ENCODE results near the gene PIGM.

The PIGM gene

GRCh38 chr1:159989581-159989980, 42.2 kb downstream of the PIGM start:
- Histone ChIP-seq H3K79me2 (ENCODE audit: insufficient read depth, low read length) (no peaks in the 10 kb centered on the region), H4K20me1 (ENCODE audit: low read depth, low read length) (no peaks in the 10 kb centered on the region), H3K9me3 (ENCODE audit: insufficient read depth, low read length) (no peaks in the 10 kb centered on the region), H3K9ac (ENCODE audit: low read length) (no peak overlapping the region), H3K9me2 (replicated peaks; ENCODE audit: insufficient read depth, low read length) (no peaks in the 10 kb centered on the region), H3F3A (ENCODE audit: insufficient read depth) (no peaks in the 10 kb centered on the region), H2AFZ (ENCODE audit: low read depth, low read length, severe bottlenecking) (no peak overlapping the region), H3K27me3 (ENCODE audit: low read length) (no peaks in the 10 kb centered on the region), H3K36me3 (ENCODE audit: low read length) (no peaks in the 10 kb centered on the region), H3K4me3 (ENCODE audit: insufficient read depth, low read length, poor library complexity, severe bottlenecking) (no peak overlapping the region), H3K4me2 (ENCODE audit: low read depth, low read length, poor library complexity, severe bottlenecking) (no peak overlapping the region), H3K27ac (ENCODE audit: low read depth, low read length) (no peak overlapping the region)
- no peak for TF ChIP-seq EZH2phosphoT487 (conservative IDR thresholded peaks at IDR 0.05; ENCODE audit: low read length)
- TF ChIP-seq, protein P1, sequence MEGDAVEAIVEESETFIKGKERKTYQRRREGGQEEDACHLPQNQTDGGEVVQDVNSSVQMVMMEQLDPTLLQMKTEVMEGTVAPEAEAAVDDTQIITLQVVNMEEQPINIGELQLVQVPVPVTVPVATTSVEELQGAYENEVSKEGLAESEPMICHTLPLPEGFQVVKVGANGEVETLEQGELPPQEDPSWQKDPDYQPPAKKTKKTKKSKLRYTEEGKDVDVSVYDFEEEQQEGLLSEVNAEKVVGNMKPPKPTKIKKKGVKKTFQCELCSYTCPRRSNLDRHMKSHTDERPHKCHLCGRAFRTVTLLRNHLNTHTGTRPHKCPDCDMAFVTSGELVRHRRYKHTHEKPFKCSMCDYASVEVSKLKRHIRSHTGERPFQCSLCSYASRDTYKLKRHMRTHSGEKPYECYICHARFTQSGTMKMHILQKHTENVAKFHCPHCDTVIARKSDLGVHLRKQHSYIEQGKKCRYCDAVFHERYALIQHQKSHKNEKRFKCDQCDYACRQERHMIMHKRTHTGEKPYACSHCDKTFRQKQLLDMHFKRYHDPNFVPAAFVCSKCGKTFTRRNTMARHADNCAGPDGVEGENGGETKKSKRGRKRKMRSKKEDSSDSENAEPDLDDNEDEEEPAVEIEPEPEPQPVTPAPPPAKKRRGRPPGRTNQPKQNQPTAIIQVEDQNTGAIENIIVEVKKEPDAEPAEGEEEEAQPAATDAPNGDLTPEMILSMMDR (IDR thresholded peaks at IDR 0.05; ENCODE audit: insufficient read depth, low read length, poor library complexity, severe bottlenecking), result no peak

DNA sequence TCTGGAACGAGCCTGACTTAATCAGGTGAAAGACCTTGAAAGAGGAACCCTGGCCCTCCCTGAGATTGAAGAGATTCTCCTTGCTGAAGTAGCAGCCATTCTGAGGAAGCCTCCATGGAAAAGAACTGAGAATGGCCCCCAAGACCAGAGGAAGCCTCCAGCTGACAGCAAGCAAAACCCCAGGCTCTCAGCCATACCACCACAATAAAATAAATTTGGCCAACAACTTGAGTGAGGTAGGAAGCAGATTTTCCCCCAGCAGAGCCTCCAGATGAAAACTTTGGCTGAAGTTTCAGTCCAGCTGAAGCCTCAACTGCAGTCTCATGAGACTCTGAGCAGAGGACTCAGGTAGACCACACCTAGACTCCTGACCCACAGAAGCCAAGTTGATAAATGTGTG, 43.8 kb downstream of the PIGM start:
- H3K4me3 ChIP-seq (ENCODE audit: insufficient read depth, low read length, poor library complexity, severe bottlenecking), result no peak overlapping the region
- no peak for TF ChIP-seq EZH2phosphoT487 (conservative IDR thresholded peaks at IDR 0.05; ENCODE audit: low read length)
- TF ChIP-seq, protein P1 (IDR thresholded peaks at IDR 0.05; ENCODE audit: insufficient read depth, low read length, poor library complexity, severe bottlenecking), result no peak
- no peak overlapping the region for H3K27ac ChIP-seq (ENCODE audit: low read depth, low read length)

GRCh38 chr1:159987186-159987585, 44.6 kb downstream of the PIGM start:
- H3K27ac ChIP-seq (ENCODE audit: low read depth, low read length), result no peak overlapping the region
- no peak for TF ChIP-seq EZH2phosphoT487 (conservative IDR thresholded peaks at IDR 0.05; ENCODE audit: low read length)
- TF ChIP-seq, protein P1 (IDR thresholded peaks at IDR 0.05; ENCODE audit: insufficient read depth, low read length, poor library complexity, severe bottlenecking), result no peak
- no peaks in the 10 kb centered on the region for H3K36me3 ChIP-seq (ENCODE audit: low read length)
- no peaks in the 10 kb centered on the region for H3K27me3 ChIP-seq (ENCODE audit: low read length)
- H2AFZ ChIP-seq (ENCODE audit: low read depth, low read length, severe bottlenecking), result no peak overlapping the region
- no peak overlapping the region for H3K4me3 ChIP-seq (ENCODE audit: insufficient read depth, low read length, poor library complexity, severe bottlenecking)
- H3K9ac ChIP-seq (ENCODE audit: low read length), result no peak overlapping the region
- no peaks in the 10 kb centered on the region for H4K20me1 ChIP-seq (ENCODE audit: low read depth, low read length)
- H3K9me3 ChIP-seq (ENCODE audit: insufficient read depth, low read length), result no peaks in the 10 kb centered on the region
- no peaks in the 10 kb centered on the region for H3K9me2 ChIP-seq (replicated peaks; ENCODE audit: insufficient read depth, low read length)
- no peaks in the 10 kb centered on the region for H3K79me2 ChIP-seq (ENCODE audit: insufficient read depth, low read length)
- no peak overlapping the region for H3K4me2 ChIP-seq (ENCODE audit: low read depth, low read length, poor library complexity, severe bottlenecking)
- H3F3A ChIP-seq (ENCODE audit: insufficient read depth), result no peaks in the 10 kb centered on the region

More for the DNA sequence above, 43.8 kb downstream of the PIGM start:
- Histone ChIP-seq H2AFZ (ENCODE audit: low read depth, low read length, severe bottlenecking) (no peak overlapping the region), H4K20me1 (ENCODE audit: low read depth, low read length) (no peaks in the 10 kb centered on the region), H3K36me3 (ENCODE audit: low read length) (no peaks in the 10 kb centered on the region), H3K9ac (ENCODE audit: low read length) (no peak overlapping the region), H3F3A (ENCODE audit: insufficient read depth) (no peaks in the 10 kb centered on the region), H3K79me2 (ENCODE audit: insufficient read depth, low read length) (no peaks in the 10 kb centered on the region), H3K9me2 (replicated peaks; ENCODE audit: insufficient read depth, low read length) (no peaks in the 10 kb centered on the region), H3K9me3 (ENCODE audit: insufficient read depth, low read length) (no peaks in the 10 kb centered on the region), H3K4me2 (ENCODE audit: low read depth, low read length, poor library complexity, severe bottlenecking) (no peak overlapping the region), H3K27me3 (ENCODE audit: low read length) (no peaks in the 10 kb centered on the region)
